GM19468 (cell line): Measurements from ENCODE around the gene RTP1.
"Not testable (repeated sequence)": the region's sequence is repeated elsewhere in the genome, so short reads cannot be mapped to it uniquely, and the experiment has no call there.

Experiments
- ATAC-seq: cut with Tn5 transposase; IDR thresholded peaks from one replicate; pipeline ENCODE4 v1.9.1; 2021; ENCODE audit warnings: mild to moderate bottlenecking, moderate library complexity, moderate number of reproducible peaks; ENCODE audit not compliant: unreplicated experiment; ENCODE audit errors: extremely low read depth

RTP1 gene, protein sequence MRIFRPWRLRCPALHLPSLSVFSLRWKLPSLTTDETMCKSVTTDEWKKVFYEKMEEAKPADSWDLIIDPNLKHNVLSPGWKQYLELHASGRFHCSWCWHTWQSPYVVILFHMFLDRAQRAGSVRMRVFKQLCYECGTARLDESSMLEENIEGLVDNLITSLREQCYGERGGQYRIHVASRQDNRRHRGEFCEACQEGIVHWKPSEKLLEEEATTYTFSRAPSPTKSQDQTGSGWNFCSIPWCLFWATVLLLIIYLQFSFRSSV

DNA sequence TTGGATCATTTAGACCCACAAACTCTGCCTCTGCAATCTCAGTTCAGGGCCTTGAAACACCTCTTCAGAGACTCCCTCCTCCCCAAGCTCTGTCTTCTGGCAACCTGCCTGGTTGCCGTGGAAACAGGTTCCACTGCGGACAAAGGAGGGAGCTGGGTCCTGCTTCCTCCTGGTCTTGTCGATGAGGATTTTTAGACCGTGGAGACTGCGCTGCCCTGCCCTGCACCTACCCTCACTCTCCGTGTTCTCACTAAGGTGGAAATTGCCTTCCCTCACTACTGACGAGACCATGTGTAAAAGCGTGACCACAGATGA, at the start of gene RTP1:
Gene RTP1 (plus strand): TSS at position 152 of the 315 bp plus-strand sequence. CDS start 30 bp downstream, at position 182.
- ATAC-seq: no peak

DNA sequence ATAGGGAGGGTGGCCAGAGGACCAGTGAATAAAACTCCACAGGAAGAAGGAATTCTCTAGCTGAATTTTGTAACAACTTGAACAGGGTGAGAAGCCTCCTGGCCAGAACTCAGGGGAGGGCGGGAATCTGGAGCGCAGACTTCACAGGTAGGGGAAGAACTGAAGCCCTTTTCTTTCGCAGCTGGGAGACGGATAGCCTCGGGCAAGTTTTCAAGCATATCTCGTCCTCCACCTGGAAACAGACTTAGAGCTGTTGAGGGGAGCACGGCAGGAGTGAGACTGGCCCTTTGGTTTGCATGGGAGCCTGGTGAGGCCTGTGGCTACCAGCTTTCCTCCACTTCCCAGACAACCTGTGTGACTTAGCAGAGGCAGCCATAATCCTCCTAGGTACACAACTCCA, 47.1 kb upstream of the RTP1 start:
- ATAC-seq: no peak

DNA sequence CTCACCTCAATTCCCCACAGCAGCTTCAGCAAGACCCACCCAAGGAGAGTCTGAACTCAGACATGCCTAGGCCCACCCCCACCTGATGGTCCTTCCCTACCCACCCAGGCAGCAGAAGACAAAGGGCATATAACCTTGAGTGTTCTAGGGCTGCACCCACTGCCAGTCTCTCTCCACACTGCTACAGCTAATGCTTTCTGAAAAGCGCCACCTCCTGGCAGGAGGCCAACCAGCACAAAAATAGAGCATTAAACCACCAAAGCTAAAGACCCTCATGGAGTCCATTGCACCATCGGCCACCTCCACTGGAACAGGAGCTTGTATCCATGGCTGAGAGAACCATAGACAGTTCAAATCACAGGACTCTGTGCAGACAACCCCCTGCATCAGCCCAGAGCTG, 46.7 kb upstream of the RTP1 start:
- ATAC-seq: no peak

DNA sequence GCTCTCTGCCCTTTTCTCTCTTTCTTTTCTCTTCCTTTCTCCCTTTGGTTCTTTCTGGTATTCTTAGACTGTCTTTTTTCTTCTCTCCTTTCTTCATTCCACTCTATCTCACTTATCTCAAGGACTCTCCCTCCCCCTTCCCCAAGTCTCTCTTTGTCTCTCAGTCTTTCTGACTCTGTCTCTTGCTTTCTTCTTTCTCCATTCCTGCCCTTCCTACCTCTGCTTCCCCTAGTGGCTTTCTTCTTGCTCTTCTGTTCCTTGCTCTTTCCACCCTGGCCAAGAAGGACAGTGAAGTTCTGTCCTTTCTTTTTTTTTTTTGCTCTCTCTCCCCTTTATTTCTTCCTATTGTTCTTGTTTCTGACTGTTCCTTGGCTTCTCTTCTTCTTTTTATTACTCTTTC, 35.7 kb upstream of the RTP1 start:
- ATAC-seq: no peak

DNA sequence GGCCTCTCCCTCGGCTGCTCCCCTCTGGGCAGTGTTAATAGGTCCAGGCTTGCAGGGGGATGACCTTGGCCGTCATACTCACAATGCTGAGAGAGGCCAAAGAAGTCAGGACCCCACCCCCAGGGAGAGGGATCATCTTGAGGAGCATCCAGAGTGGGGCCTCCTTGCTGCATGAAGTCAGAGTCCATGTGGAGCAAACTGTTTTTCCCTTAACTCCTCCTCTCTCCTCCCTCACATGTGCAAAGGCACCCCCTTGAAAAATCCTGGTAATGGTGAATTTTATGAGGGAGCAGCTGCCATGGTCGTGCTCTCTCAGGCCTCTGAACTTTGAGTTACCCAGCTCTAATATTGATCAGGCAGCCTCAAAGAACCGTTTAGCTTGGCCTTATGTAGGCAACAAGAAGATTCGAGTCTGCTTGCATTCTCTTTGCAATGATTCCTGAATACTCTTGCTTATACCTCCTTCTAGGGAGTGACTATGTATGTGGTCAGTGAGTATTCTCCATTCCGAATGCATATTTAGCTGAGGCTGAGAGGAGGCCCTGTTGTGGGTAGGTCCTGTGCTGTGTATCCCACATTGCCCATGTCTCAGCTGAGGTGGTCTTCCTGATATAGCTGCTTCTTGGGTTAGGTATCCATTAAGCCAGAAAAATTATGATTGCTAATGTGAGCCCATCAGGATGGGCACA, 34.9 kb upstream of the RTP1 start:
- no peak for ATAC-seq

DNA sequence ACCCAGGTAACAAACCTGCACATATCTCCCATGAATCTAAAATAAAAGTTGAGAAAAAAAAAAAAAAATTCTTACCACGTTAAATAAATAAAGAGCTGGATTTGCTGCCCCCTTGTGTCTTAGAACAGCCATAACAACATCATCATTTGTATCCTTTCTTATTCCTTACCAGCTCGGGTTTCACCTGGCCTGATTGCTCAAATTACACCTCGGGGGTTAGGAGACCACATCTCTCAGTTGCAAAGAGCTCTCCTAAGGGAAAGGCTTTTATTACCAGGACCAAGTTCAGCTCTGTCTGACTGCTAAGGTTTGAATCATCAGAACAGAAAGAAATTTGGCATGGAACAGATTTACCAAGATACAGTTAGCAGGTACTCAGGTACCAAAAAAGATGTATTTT, 32.1 kb upstream of the RTP1 start:
- ATAC-seq: no peak

DNA sequence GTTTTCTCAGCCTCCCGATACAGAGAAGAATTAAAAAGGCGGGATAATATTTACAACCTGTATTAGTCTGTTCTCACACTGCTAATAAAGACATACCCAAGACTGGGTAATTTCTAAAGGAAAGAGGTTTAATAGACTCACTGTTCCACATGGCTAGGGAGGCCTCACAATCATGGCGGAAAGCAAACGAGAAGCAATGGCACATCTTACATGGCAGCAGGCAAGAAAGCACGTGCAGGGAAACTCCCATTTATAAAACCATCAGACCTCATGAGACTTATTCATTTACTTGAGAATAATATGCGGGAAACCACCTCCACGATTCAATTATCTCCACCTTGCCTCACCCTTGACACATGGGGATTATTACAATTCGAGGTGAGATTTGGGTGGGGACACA, 30.5 kb upstream of the RTP1 start:
- no peak for ATAC-seq

DNA sequence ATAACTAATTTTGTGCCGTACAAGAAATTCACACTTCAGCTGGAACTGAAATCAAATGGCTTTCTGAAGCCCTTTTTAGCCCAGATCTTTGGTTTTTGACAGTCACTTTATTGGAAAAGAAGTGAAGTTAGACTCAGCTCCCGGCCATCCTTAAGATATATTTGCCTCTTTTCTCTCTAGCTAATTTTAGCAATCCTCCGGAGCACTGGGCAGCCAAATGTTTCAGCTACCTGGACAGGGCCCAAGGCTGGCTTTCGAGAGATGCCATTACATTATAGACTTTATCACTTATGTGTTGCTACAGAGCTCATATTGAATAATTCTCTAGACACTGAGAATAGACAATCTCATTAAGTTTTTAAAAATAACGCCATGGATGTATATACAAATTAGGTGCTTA, 29.5 kb upstream of the RTP1 start:
- ATAC-seq: no peak

DNA sequence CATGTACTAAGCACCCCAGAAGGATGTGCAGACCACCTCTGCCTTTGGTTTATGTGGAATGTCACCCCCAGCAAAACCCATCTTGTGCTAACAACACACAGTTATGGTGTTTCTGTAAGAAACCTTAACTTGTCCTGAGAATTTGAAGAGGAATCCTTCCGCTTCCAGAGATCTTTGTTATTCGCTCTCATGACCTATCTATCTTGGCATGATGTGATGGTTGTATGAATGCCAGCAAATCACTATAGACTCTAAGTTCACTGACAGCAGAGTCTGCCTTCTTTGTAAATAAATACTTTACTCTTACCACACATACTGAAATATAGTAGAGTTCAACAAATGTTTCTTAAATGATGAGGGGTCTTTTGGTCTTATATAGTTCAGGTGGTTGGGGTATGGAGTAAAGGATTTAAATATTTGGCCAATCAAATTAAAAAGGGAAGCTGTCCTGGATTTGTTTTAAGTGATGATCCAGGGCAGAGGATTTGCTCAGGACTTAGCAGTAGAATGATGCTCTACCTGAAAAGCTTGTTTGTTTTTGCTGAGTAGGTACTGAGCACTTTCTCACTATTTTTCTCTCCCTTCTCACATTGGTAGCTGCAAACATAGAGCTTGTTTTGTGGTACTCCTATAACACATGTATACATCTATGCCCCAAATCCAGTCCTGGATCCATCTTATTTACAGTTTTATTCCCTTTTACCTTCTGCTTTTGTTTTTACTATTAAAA, 27.9 kb upstream of the RTP1 start:
- no peak for ATAC-seq

DNA sequence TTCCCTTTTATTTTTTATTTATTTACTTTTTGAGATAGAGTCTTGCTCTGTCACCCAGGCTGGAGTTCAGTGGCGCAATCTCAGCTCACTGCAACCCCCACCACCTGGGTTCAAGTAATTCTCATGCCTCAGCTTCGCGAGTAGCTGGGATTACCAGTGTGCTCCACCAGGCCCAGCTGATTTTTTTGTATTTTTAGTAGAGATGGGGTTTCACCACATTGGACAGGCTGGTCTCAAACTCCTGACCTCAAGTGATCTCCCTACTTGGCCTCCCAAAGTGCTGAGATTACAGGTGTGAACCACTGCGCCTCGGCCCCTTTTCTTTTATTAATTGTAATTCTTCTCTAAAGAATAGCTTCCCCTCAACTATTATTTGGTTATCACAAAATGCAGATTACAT, 26.4 kb upstream of the RTP1 start:
- ATAC-seq: not testable (repeated sequence)

DNA sequence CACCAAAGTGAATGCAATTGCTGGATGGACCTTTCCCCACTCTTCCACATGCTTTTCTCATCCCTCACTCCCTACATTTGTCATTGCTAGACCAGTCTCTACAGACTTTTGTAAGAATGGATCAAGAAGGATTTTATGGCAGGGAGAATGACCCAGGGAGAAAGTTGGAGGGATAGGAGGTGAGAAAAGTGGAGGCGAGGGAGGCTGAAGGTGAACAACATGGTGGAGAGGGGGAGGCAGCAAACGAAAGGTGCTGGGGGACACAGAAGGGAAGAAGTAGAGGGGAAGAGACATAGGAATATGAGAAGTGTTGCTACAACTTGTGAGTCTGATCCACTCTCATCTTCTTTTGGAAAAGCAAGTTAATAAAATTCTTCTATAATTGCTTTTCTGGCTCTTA, 24.4 kb upstream of the RTP1 start:
- ATAC-seq: no peak

DNA sequence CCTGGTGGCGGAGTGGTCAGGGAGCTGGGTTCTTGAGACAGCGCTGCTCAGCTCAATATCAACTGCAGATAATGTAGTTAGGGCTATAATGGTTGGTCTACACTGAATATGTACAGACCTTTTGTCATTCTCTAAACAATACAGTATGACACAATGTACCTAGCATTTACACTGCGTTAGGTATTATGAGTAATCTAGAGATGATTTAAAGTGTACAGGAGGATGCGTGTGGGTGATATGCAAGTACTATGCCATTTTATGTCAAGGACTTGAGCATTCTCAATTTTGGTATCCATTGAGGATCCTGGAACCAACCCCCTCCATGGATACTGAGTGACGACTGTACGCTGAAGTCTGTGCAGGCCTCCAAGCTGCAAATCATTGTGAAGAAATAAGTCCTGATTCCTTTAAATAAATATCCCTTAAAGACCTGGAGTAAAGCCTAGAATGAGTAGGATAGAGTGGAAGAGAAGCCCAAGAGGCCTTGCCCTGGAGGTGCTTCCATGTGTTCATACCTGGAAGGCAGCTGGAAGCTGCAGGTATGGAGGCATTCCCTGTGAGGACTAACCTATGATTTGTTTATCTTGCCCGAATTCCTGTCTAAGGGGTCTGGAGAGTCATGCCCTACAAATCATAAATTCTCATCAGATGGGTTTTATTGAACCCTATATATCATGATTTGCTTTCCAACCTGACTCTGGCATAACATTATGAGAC, 15.7 kb upstream of the RTP1 start:
- no peak for ATAC-seq

DNA sequence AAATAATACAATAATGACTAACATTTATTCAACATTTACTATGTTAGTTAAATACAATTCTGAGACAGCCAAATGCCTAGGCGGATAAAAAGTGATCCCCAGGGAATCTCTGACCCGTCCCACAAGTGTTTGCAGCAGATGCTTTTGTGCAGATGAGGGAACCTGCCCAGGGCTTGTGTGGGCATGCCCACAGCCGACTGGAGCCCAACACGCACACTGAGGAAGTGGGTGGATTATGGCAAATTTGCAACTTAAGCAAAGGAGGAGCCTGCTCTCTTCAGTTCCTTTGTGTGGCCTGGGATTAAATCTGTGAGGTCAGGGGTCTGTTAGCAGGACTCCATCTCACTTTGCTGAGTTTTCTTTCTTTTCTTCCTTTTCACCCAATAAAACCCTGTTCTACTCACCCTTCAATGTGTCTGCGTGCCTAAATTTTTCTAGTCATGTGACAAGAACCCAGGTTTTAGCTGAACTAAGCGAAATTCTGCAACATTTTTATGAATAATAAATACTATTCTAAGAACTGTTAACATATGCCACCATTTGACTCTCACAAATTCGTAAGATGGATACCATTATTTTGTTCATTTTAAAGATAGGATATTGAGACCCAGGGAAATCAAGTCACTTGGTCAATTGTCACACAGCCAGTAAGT, 13.9 kb upstream of the RTP1 start:
- ATAC-seq: no peak

DNA sequence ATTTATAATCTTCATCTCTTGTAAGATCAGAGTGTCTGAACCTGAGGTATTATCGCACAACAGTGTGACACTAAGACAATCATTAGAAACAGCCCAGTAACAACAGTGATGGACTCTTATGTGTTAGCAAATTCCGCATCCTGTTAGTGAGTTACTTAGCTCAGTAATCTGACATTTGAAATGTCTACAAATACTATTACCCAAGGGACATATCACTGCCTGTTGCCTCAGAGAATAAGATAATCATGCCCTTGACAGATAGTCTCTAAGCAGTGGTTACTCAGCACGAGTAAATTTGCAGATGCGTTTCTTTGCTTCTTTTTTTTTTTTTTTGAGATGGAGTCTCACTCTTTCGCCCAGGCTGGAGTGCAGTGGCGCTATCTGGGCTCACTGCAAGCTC, 13.4 kb upstream of the RTP1 start:
- no peak for ATAC-seq

DNA sequence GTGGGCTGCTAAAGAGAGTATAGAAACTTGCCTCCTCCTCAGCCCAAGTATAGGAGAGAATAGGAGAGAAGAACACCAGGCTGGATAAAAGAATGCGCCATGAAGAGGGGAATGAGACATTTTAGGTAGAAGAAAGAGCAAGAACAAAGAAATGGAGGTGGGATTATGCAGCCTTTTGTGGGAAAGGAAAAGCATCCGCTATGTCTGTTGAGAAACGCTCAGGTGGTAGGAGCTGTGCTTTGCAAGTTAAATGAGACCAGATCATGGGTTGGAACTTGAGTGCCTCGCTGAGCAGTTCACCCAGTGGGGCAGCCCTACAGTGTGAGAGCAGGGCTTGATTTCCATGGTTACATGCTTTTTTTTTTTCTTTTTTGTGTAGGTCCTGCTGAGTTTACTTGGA, 11.5 kb upstream of the RTP1 start:
- no peak for ATAC-seq

DNA sequence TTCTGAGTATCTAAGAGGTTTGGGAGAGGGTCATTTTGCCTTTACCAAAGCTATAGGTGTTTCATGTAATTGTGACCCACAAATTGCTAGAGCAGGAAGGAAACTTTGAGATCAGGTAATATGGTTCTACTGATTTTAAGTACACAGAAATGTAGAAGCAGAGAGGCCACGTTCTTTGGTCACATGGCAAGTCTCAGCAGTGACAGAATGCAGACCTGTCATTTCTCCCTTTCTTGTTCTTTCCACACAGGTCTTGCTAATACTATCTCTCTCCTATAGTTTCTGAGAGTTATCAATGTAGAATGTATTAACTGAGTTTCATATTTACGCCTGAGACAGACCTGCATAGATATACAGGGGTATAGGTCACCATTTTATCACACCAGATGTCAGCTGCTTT, 10.9 kb upstream of the RTP1 start:
- no peak for ATAC-seq

DNA sequence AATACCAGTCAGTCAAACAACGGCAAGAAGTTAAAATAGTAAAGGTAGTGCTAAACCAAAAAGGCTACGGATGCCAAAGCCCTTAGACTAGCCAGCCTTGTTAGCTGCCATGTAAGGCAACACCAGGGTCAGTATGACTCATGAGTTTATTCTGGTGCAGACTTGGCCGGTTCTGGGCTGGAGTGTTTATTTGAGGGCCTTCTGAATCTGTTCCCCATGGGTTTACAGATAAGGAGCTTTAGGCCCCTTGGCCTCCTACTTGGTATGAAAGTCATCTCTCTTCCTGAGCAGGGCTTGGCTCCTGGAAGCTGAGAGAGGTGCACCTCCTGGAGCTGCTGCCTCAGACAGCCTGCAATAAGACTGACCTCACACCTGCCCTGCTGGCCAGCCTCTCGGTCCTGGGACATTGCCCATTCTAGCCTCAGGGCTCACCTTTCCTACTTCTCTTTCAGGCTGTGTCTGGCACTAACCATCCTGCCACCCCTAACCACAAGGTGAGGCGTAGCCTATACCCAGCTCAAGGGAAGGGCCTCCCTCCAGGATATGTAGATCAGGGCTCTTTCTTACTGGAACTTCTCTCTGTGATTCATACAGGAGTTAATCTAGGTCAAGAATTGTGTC, 10.4 kb upstream of the RTP1 start:
- no peak for ATAC-seq

DNA sequence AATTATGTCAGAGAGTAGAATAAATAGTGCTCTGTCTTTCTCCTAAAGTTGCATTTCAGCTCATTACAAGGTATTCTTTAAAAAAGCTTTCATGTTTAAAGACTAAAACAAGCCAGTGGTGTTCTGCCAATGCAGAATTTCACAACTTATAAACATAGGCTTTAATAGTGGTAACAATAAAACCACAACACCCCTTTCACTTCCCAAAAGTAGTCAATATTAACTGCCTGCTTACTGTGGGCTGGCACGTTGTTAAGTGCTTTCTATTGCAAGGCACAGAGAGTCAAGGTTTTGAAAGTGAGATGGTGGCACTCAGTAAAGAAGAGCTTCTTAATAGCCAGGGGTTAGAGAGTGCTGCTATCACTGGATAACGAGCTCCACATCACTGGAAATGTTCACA, 8.4 kb upstream of the RTP1 start:
- no peak for ATAC-seq

DNA sequence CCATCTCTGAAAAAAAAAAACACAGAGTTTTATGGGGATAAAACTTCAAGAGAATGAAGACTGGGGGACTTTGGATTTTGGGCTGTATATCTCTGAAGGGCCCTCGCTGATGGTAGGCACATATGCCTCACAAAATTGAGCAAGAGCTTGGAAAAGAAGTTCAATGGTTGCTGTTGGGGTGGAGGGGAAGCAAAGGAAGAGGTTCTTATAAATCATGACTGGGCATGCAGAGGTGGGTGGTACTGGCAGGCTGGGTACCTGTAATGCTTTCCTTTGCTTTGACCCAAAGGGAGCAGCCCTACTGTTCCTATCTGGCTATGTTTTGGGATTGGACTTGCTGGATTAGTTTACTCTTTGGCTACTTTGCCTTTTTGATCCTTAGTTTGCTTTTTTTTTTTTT, 6.0 kb upstream of the RTP1 start:
- ATAC-seq: no peak

DNA sequence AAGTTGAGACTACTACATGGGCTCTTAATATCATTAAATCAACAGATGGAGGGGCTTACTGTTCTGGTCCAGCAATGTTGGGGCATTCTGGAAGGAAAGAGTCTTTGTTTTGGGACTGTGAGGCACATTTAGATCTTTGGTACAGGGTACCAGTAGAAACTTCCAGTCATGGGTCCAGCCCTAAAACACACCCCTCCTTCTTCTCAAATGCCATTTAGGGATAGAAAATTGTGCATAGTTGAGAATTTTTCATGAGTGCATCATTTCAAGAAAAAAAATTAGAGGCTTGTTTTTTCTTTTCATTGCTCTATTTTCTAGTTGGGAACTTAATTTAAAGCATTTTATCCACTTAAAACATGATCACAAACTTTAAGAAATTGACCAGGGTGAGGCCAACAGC, 4.1 kb upstream of the RTP1 start:
- ATAC-seq: no peak
